GM18951 (cell line): ENCODE data around the gene ST7.

Experiments used
- POLR2A ChIP-seq: IDR thresholded peaks from 4 replicates; pipeline ENCODE4 v1.6.1; 2011; ENCODE audit warnings: mild to moderate bottlenecking; ENCODE audit not compliant: insufficient read length, insufficient read depth; ENCODE audit errors: extremely low read depth
- in situ Hi-C: fragments of 300-500 bp; cut with MboI; formaldehyde crosslinking; loops from one replicate; pipeline ENCODE4 v1.12.0; 2022; ENCODE audit warnings: low sequenced_read_pairs, mixed read lengths, inconsistent platforms; ENCODE audit not compliant: unreplicated experiment

Gene ST7

GRCh38 chr7:116999311-116999710 is 46.0 kb downstream of the ST7 start:
- TF ChIP-seq POLR2A, result no peak
- in situ Hi-C loops, result no loop called here

GRCh38 chr7:117001283-117001682 is 48.0 kb downstream of the ST7 start:
- in situ Hi-C loops, result no loop called here
- TF ChIP-seq POLR2A, result no peak

GRCh38 chr7:117004899-117005298 is 51.6 kb downstream of the ST7 start:
- in situ Hi-C loops, result no loop called here
- TF ChIP-seq POLR2A, result no peak

DNA sequence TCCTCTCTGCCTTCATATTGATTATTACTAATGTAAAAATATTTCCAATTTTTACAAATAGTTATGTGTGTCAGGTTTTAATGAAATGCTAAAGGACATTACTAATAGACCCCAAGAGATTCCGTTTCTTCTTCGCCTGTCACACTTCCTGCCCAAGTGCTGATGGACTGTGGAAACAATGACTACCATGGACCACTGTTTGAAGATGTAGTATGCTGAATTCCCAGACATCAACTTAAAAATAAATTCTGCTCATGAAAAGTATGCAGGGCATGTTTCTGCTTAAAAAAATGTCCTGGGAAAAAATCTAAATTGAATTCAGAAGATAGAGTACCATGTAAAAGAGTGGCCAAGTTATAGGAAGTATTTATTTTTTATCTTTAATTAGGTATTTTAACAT is 52.1 kb downstream of the ST7 start:
- no peak for TF ChIP-seq POLR2A
- in situ Hi-C loops, result no loop called here

DNA sequence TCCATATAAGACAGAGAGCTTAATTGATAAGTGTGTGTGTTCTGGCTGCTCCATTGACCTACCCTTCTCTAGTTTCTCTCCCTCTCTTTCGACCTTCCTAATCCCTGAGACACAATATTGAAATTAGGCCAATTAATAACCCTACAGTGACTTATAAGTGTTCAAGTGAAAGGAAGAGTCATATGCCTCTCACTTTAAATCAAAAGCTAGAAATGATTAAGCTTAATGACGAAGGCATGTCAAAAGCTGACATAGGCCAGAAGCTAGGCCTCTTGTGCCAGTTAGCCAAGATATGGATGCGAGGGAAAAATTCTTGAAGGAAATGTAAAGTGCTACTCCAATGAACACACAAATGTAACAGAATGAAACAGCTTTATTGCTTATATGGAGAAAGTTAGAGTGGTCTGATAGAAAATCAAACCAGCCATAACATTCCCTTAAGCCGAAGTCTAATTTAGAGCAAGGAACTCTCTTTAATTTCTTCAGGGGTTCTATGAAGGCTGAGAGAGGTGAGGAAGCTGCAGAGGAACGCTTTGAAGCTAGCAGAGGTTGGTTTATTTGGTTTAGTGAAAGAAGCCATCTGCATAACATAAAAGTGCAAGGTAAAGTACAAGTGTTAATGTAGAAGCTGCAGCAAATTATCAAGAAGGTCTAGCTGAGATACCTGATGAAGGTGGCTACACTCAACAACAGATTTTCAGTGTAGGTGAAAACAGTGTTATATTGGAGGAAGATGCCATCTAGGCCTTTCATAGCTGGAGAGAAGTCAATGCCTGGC is 53.8 kb downstream of the ST7 start:
- in situ Hi-C loops, result no loop called here
- TF ChIP-seq POLR2A, result no peak

- in situ Hi-C loops, result no loop called here
- no peak for TF ChIP-seq POLR2A
Measured at GRCh38 chr7:117008118-117008885, 55.0 kb downstream of the ST7 start.

GRCh38 chr7:117008886-117009531 is 55.7 kb downstream of the ST7 start:
- no peak for TF ChIP-seq POLR2A
- in situ Hi-C loops, result no loop called here

DNA sequence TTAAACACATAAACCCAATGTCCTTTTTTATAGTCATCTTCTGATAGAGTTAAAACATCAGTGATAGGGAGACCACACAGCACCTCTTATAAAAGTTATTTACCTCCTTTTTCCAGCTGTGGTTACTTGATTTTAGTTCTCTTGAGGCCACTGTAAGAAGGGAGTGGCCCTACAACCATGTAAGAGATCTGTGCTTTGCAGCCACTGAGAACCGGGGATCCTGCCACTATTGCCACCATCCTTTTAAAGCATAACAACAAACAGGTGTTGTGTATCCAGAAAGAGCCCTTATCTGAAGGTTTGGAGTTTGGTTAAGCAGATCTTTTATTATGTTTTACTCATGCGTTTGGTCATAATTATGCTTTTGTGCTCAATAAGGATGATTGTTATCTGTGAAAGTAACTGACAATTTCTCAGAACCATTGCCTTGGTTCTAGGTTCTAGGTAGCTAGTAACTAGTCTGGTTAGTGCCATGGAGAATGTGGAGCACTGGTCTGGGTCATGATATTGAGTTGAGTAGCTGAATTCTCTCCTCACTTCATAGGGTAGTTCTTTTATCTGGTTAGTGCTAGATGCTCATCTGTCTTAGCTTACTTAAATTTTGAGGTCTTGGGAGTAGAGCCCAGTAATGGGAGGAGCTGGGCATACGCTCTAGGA is 56.5 kb downstream of the ST7 start:
- TF ChIP-seq POLR2A, result no peak
- in situ Hi-C loops, result no loop called here

GRCh38 chr7:117010375-117011133 is 57.3 kb downstream of the ST7 start:
- no peak for TF ChIP-seq POLR2A
- in situ Hi-C loops, result no loop called here

DNA sequence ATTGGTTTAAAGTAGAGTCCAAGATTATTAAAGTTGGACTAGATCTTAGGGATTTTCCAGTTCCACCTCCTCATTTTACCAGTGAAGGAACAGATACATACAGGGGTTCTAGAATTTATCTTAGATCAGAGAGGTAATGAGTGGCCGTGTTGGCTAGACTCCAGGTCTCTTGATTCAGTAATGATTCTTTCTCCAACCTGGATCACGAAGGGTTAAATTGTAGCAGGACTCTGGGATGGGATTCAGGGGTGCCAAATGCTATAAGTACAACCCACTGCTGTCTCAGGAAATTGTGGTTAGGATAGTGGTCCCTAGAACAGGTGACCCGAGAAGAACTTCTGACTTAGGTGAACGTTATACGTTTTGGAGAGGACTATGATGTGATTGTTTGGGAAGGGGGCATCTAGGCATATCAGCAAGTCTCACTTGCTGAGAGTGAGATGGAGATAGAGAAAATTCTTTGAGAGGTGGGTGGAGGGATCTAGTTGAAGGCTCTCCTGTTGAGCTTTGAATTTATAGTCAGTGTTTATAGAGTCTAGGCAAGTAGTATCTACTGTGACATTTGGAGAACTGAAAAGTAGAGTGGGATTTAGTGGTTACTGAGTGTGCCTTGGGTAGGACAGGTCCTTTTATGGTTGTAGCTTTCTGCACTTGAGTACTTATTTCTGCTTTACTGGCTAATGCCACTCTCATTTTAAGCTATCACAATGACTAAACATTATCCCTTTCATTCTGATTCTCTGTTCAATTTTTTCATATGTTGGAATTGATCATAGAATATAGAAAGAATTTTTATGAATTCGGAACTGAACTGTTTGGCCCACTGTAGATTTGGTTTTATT is 58.3 kb downstream of the ST7 start:
- no peak for TF ChIP-seq POLR2A

GRCh38 chr7:117012284-117012683 is 59.0 kb downstream of the ST7 start:
- in situ Hi-C loops, result no loop called here
- no peak for TF ChIP-seq POLR2A

More for the DNA sequence above, 58.3 kb downstream of the ST7 start:
- in situ Hi-C loops, result no loop called here

GRCh38 chr7:117012696-117013095 is 59.4 kb downstream of the ST7 start:
- in situ Hi-C loops, result no loop called here
- no peak for TF ChIP-seq POLR2A
